GM06990 (cell line): ENCODE results near the gene FNIP1.

ENCODE experiments used
- DNase-seq: peaks from one replicate; pipeline ENCODE4 v3.0.0-alpha.2; 2011; ENCODE audit not compliant: insufficient read length; ENCODE audit errors: extremely low read depth
- H3K27me3 ChIP-seq: replicated peaks from 2 replicates; pipeline ENCODE4 v1.6.0; 2011; ENCODE audit warnings: low read length; ENCODE audit not compliant: control insufficient read depth, insufficient read depth
- H3K36me3 ChIP-seq: 2 replicates; pipeline ENCODE4 v1.5.1; 2011; ENCODE audit warnings: low read length; ENCODE audit not compliant: control insufficient read depth, insufficient read depth
- H3K4me3 ChIP-seq: replicated peaks from 2 replicates; pipeline ENCODE4 v1.5.1; 2011; ENCODE audit warnings: low read depth, mild to moderate bottlenecking, control low read depth, low read length
- TF ChIP-seq, protein P1 (sequence below): IDR thresholded peaks from 2 replicates; pipeline ENCODE4 v1.5.1; 2011; ENCODE audit warnings: low read length, control low read depth, mild to moderate bottlenecking, inconsistent platforms; ENCODE audit not compliant: insufficient read depth, poor library complexity, severe bottlenecking

FNIP1 gene

DNA sequence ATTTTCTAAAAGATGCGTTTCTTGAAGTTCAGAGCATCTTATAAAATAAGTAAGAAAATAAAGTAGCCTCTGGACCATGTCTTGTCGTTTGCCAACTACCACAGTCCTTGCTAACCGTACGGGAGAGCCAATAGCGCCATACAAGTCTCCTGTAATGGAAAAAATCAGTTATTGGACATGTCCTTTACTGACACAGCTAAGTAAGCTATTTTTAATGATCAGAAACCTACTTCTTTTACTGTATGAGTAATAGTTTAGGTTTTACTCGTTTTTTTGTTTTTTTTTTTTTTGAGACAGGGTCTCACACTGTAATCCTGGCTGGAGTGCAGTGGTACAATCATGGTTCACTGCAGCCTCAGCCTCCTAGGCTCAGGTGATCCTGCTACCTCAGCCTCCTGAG lies 124.0 kb downstream of the FNIP1 start:
- peaks cover 3% of the 10 kb centered on the region for H3K36me3 ChIP-seq
- peak; percentile 18 for DNase-seq
- TF ChIP-seq, protein P1, sequence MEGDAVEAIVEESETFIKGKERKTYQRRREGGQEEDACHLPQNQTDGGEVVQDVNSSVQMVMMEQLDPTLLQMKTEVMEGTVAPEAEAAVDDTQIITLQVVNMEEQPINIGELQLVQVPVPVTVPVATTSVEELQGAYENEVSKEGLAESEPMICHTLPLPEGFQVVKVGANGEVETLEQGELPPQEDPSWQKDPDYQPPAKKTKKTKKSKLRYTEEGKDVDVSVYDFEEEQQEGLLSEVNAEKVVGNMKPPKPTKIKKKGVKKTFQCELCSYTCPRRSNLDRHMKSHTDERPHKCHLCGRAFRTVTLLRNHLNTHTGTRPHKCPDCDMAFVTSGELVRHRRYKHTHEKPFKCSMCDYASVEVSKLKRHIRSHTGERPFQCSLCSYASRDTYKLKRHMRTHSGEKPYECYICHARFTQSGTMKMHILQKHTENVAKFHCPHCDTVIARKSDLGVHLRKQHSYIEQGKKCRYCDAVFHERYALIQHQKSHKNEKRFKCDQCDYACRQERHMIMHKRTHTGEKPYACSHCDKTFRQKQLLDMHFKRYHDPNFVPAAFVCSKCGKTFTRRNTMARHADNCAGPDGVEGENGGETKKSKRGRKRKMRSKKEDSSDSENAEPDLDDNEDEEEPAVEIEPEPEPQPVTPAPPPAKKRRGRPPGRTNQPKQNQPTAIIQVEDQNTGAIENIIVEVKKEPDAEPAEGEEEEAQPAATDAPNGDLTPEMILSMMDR = no peak
- H3K4me3 ChIP-seq = no peak overlapping the region
- H3K27me3 ChIP-seq = no peaks in the 10 kb centered on the region

DNA sequence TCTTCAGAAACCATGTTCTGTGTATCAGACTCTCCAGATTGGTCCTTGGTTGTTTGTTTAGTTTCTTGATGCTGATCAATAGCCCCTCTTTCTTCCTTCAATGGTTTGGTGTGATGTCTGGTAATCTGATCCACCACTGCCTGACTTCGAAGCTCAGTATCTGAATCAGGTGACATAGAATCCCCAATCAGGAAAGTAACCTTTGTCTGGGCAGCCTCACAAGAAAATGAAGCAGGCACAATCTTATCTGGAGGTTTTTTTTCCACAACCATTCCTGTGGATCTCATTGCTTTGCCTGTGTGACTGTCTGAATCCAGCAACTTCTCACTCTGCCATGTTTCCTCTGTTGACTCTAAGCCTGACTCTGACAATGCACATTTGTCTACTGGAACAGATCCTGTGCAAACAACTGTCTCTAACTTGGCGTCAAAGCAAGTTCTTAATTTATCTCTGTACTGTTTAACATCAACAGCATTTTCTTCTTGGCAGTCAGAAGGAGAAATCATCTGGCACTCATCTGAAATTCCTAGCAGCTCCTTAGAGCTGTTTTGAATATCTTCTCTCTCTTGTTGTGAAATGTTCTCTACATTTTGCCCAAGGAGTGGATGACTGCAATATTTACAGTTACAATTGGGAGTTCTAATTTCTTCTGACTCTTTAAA lies 124.7 kb downstream of the FNIP1 start:
- Histone ChIP-seq H3K27me3 (no peaks in the 10 kb centered on the region), H3K4me3 (no peak overlapping the region), H3K36me3 (peaks cover 3% of the 10 kb centered on the region)
- no peak for DNase-seq
- TF ChIP-seq, protein P1 = no peak

DNA sequence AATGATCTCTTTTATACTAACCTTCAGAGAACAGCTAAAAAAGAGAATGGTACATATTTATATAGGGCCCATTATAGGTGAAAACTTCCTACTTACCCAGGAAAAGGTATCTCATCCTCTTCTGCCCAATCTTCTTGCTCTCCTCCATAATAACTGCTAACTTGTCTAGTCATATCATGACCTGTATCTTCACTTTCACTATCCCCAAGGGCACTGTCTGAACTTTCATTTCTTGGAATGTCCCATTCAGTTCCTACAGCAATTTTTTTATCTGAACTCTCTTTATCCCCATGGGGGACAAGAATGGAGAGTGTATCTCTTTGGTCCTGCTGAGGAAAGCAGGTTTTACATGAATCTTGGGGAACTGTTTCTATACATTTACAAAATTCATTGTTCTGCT lies 125.4 kb downstream of the FNIP1 start:
- Histone ChIP-seq H3K36me3 (peaks cover 3% of the 10 kb centered on the region), H3K4me3 (no peak overlapping the region), H3K27me3 (no peaks in the 10 kb centered on the region)
- TF ChIP-seq, protein P1 = no peak
- DNase-seq = no peak

DNA sequence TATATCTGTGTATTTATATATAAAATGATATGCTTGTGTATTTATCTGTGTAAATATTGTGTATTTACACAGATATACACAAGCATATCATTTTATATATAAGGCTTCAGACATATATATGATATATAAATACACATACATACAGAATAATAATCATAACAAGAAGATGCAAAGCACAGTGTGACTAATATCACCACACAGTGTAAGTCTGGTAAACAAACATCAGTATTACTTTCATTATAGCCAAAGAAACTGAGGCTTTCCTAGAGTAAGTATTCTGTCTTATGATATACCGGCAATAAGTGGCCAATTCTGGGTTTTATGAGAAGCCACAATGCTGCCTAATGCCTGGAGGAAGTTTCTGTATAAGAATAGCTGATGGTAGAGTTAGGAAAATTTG lies 131.9 kb downstream of the FNIP1 start:
- peaks cover 4% of the 10 kb centered on the region for H3K36me3 ChIP-seq
- H3K4me3 ChIP-seq = no peak overlapping the region
- no peaks in the 10 kb centered on the region for H3K27me3 ChIP-seq
- no peak for DNase-seq
- TF ChIP-seq, protein P1 = no peak

DNA sequence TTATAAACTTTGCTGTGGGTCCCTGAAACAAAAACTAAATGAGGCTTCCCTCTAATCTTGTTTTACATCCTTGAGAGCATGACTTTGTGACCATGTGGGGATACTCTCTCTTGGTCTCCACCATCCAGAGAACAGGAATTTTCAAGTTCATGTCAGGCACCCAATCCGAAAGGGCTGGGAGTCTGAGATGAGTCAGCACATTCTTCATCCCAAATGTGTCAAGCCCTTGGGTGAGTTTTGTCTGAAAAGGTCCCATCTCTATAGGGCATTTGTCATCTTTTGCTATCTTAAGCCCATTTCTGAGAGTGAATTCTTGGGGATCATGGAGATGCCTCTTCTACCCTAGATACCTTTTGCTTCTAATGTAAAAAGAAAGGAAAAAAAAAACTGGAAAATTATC lies 134.9 kb downstream of the FNIP1 start:
- Histone ChIP-seq H3K4me3 (no peak overlapping the region), H3K27me3 (no peaks in the 10 kb centered on the region), H3K36me3 (peaks cover 8% of the 10 kb centered on the region)
- TF ChIP-seq, protein P1 = no peak
- no peak for DNase-seq

DNA sequence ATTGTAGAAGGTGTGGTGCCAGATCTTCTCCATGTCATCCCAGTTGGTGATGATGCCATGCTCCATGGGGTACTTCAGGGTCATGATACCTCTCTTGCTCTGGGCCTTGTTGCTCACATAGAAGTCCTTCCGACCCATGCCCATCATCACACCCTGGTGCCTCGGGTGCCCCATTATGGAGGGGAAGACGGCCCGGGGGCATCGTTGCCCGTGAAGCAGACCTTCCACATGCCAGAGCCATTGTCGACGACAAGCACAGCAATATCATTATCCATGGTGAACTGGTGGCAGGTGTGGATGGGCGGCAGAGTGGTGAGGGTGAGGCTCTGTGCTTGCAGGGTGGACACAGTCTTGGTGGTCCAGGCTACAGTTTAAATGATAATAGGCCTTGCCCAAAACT lies 137.0 kb downstream of the FNIP1 start:
- no peak for DNase-seq
- TF ChIP-seq, protein P1 = no peak
- no peak overlapping the region for H3K4me3 ChIP-seq
- no peaks in the 10 kb centered on the region for H3K27me3 ChIP-seq
- peaks cover 8% of the 10 kb centered on the region for H3K36me3 ChIP-seq
